Activated T-helper 1 cell treated with anti-CD3 and anti-CD28 coated beads, Interleukin-12 subunit alpha, Interleukin-12 subunit beta, Interleukin-2, Interleukin-4 antibody, amounts not matched to agents 30 ng/mL and 10 ng/mL and 1 ng/mL, durations not matched to agents 14 hours and 24 hours and 36 hours (primary cell): ENCODE data around the gene KIF1A. TPM values are rescaled to one million over a fixed set of nuclear protein-coding genes. Genes with fewer than 3 reads are reported as not detected.
"Not testable (repeated sequence)": the region's sequence is repeated elsewhere in the genome, so short reads cannot be mapped to it uniquely, and the experiment has no call there.

ENCODE experiments used
- DNase-seq: peaks from one replicate; pipeline ENCODE4 v3.0.0; 2021; ENCODE audit warnings: low spot score
- H3K27ac Mint-ChIP-seq: one replicate; pipeline ENCODE4 v1.8.0; 2021; ENCODE audit warnings: mild to moderate bottlenecking, mixed read lengths
- H3K27me3 Mint-ChIP-seq: one replicate; pipeline ENCODE4 v1.8.0; 2022; ENCODE audit warnings: mild to moderate bottlenecking, moderate library complexity, mixed read lengths; ENCODE audit not compliant: insufficient read depth
- H3K36me3 Mint-ChIP-seq: one replicate; pipeline ENCODE4 v1.8.0; 2021; ENCODE audit warnings: low read depth, mixed read lengths
- H3K4me1 Mint-ChIP-seq: one replicate; pipeline ENCODE4 v1.8.0; 2021; ENCODE audit warnings: low read depth, mixed read lengths
- H3K4me3 Mint-ChIP-seq: one replicate; pipeline ENCODE4 v1.8.0; 2021; ENCODE audit warnings: mild to moderate bottlenecking, moderate library complexity, mixed read lengths
- H3K9me3 Mint-ChIP-seq: one replicate; pipeline ENCODE4 v1.8.0; 2021; ENCODE audit warnings: mixed read lengths
- intact Hi-C: fragments of 100-400 bp; cut with micrococcal nuclease; formaldehyde crosslinking; loops from one replicate; pipeline ENCODE4 v1.15.1; 2024
- total RNA-seq: library from RNA; stranded (reverse); gene quantifications from 2 replicates; pipeline ENCODE4 v1.2.3, GENCODE V29; 2022

KIF1A gene
- total RNA-seq, 1 donor from 2014 or later = 0.83 TPM

GRCh38 chr2:240711296-240711695 is 108.7 kb downstream of the KIF1A start:
- intact Hi-C loops = no loop called here
- H3K36me3 Mint-ChIP-seq = no peaks in the 10 kb centered on the region
- no peak overlapping the region for H3K4me3 Mint-ChIP-seq
- DNase-seq = no peak
- peaks cover 18% of the 10 kb centered on the region for H3K27me3 Mint-ChIP-seq
- H3K27ac Mint-ChIP-seq = no peak overlapping the region
- H3K4me1 Mint-ChIP-seq = no peaks in the 10 kb centered on the region
- no peaks in the 10 kb centered on the region for H3K9me3 Mint-ChIP-seq

GRCh38 chr2:240708457-240708856 is 111.6 kb downstream of the KIF1A start:
- no peak overlapping the region for H3K27ac Mint-ChIP-seq
- peaks cover 30% of the 10 kb centered on the region for H3K27me3 Mint-ChIP-seq
- H3K9me3 Mint-ChIP-seq = no peaks in the 10 kb centered on the region
- intact Hi-C loops = loop anchor here (10.0 kb wide), 2 partner anchors 144 to 194 kb away; partner anchors contain the start of genes DUSP28 and RNPEPL1
- H3K4me3 Mint-ChIP-seq = no peak overlapping the region
- DNase-seq = no peak
- H3K36me3 Mint-ChIP-seq = no peaks in the 10 kb centered on the region
- H3K4me1 Mint-ChIP-seq = peaks cover 13% of the 10 kb centered on the region

- H3K4me3 Mint-ChIP-seq = no peak overlapping the region
- H3K9me3 Mint-ChIP-seq = no peaks in the 10 kb centered on the region
- H3K4me1 Mint-ChIP-seq = peaks cover 13% of the 10 kb centered on the region
- DNase-seq = no peak
- intact Hi-C loops = loop anchor here (10.0 kb wide), 2 partner anchors 143 to 193 kb away; partner anchors contain the start of genes DUSP28 and RNPEPL1
- no peak overlapping the region for H3K27ac Mint-ChIP-seq
- H3K27me3 Mint-ChIP-seq = peaks cover 34% of the 10 kb centered on the region
- H3K36me3 Mint-ChIP-seq = no peaks in the 10 kb centered on the region
These were observed 112.2 kb downstream of the KIF1A start for GRCh38 chr2:240707821-240708220.

GRCh38 chr2:240707043-240707756 is 112.8 kb downstream of the KIF1A start:
- H3K36me3 Mint-ChIP-seq = no peaks in the 10 kb centered on the region
- intact Hi-C loops = loop anchor here (10.0 kb wide), 2 partner anchors 142 to 192 kb away; partner anchors contain the start of genes DUSP28 and RNPEPL1
- H3K27ac Mint-ChIP-seq = no peak overlapping the region
- peaks cover 36% of the 10 kb centered on the region for H3K27me3 Mint-ChIP-seq
- H3K4me1 Mint-ChIP-seq = peaks cover 13% of the 10 kb centered on the region
- DNase-seq = no peak
- no peaks in the 10 kb centered on the region for H3K9me3 Mint-ChIP-seq
- H3K4me3 Mint-ChIP-seq = no peak overlapping the region

GRCh38 chr2:240705204-240705791 is 114.7 kb downstream of the KIF1A start:
- H3K27me3 Mint-ChIP-seq = peaks cover 36% of the 10 kb centered on the region
- no peak overlapping the region for H3K27ac Mint-ChIP-seq
- intact Hi-C loops = loop anchor here (10.0 kb wide), 2 partner anchors 140 to 190 kb away; partner anchors contain the start of genes DUSP28 and RNPEPL1
- peaks cover 13% of the 10 kb centered on the region for H3K4me1 Mint-ChIP-seq
- no peaks in the 10 kb centered on the region for H3K9me3 Mint-ChIP-seq
- H3K36me3 Mint-ChIP-seq = no peaks in the 10 kb centered on the region
- peak overlapping the region; percentile 42 for H3K4me3 Mint-ChIP-seq
- DNase-seq = no peak

- no peak for DNase-seq
- H3K36me3 Mint-ChIP-seq = no peaks in the 10 kb centered on the region
- H3K4me1 Mint-ChIP-seq = peaks cover 13% of the 10 kb centered on the region
- no peaks in the 10 kb centered on the region for H3K9me3 Mint-ChIP-seq
- H3K27ac Mint-ChIP-seq = peak overlapping the region; percentile 32
- intact Hi-C loops = loop anchor here (10.0 kb wide), 2 partner anchors 140 to 190 kb away; partner anchors contain the start of genes DUSP28 and RNPEPL1
- H3K27me3 Mint-ChIP-seq = peaks cover 33% of the 10 kb centered on the region
- H3K4me3 Mint-ChIP-seq = peak overlapping the region; percentile 42
These were observed 115.4 kb downstream of the KIF1A start for GRCh38 chr2:240704651-240705050.

- Mint-ChIP-seq H3K27me3 (peaks cover 26% of the 10 kb centered on the region), H3K36me3 (no peaks in the 10 kb centered on the region), H3K4me1 (peaks cover 13% of the 10 kb centered on the region), H3K4me3 (no peak overlapping the region), H3K9me3 (no peaks in the 10 kb centered on the region), H3K27ac (peak overlapping the region; percentile 44)
- DNase-seq = no peak
- intact Hi-C loops = loop anchor here (10.0 kb wide), 2 partner anchors 139 to 189 kb away; partner anchors contain the start of genes DUSP28 and RNPEPL1
These were observed 116.3 kb downstream of the KIF1A start for GRCh38 chr2:240703417-240704341.

GRCh38 chr2:240702640-240703011 is 117.4 kb downstream of the KIF1A start:
- intact Hi-C loops = loop anchor here (10.0 kb wide), 2 partner anchors 138 to 188 kb away; partner anchors contain the start of genes DUSP28 and RNPEPL1
- no peak for DNase-seq
- no peak overlapping the region for H3K4me3 Mint-ChIP-seq

GRCh38 chr2:240701736-240702639 is 118.0 kb downstream of the KIF1A start:
- no peaks in the 10 kb centered on the region for H3K9me3 Mint-ChIP-seq
- H3K4me1 Mint-ChIP-seq = peaks cover 13% of the 10 kb centered on the region
- no peak overlapping the region for H3K27ac Mint-ChIP-seq
- H3K4me3 Mint-ChIP-seq = no peak overlapping the region
- H3K36me3 Mint-ChIP-seq = no peaks in the 10 kb centered on the region
- H3K27me3 Mint-ChIP-seq = peaks cover 18% of the 10 kb centered on the region
- no peak for DNase-seq
- intact Hi-C loops = loop anchor here (10.0 kb wide), 2 partner anchors 137 to 187 kb away; partner anchors contain the start of genes DUSP28 and RNPEPL1

More at GRCh38 chr2:240702640-240703011, 117.4 kb downstream of the KIF1A start:
- Mint-ChIP-seq H3K27me3 (peaks cover 18% of the 10 kb centered on the region), H3K27ac (no peak overlapping the region), H3K36me3 (no peaks in the 10 kb centered on the region), H3K9me3 (no peaks in the 10 kb centered on the region), H3K4me1 (peaks cover 13% of the 10 kb centered on the region)

GRCh38 chr2:240701091-240701735 is 118.8 kb downstream of the KIF1A start:
- no peak for DNase-seq
- peaks cover 13% of the 10 kb centered on the region for H3K4me1 Mint-ChIP-seq
- H3K4me3 Mint-ChIP-seq = no peak overlapping the region
- H3K27me3 Mint-ChIP-seq = peaks cover 18% of the 10 kb centered on the region
- no peaks in the 10 kb centered on the region for H3K36me3 Mint-ChIP-seq
- H3K27ac Mint-ChIP-seq = no peak overlapping the region
- intact Hi-C loops = loop anchor here (10.0 kb wide), 2 partner anchors 136 to 186 kb away; partner anchors contain the start of genes DUSP28 and RNPEPL1
- no peaks in the 10 kb centered on the region for H3K9me3 Mint-ChIP-seq

GRCh38 chr2:240700616-240701015 is 119.4 kb downstream of the KIF1A start:
- H3K36me3 Mint-ChIP-seq, H3K27ac Mint-ChIP-seq, H3K9me3 Mint-ChIP-seq, DNase-seq, H3K4me3 Mint-ChIP-seq: not testable (repeated sequence)
- intact Hi-C loops = loop anchor here (10.0 kb wide), 2 partner anchors 136 to 186 kb away; partner anchors contain the start of genes DUSP28 and RNPEPL1
- H3K4me1 Mint-ChIP-seq = peaks cover 12% of the 10 kb centered on the region
- peaks cover 16% of the 10 kb centered on the region for H3K27me3 Mint-ChIP-seq
